ENCODE results near the gene RPL13A. TPM values are rescaled to one million over a fixed set of nuclear protein-coding genes. Genes with fewer than 3 reads are reported as not detected.

RPL13A gene
- polyA plus RNA-seq, 1 of the 3 experiments (the other 2 are of a cell fraction) = 2,748 TPM

- ChIA-PET POLR2A (no interaction called here), CTCF (interaction anchor here (0.9 to 1.8 kb wide), 3 partner anchors 10 to 31 kb away, joined by 4 to 11 read pairs (median 4); no protein-coding TSS in a partner anchor)
- no peak for TF ChIP-seq TEAD4 (IDR thresholded peaks at IDR 0.05; ENCODE audit: borderline replicate concordance, insufficient read depth)
- TF ChIP-seq RXRA (IDR thresholded peaks at IDR 0.05; ENCODE audit: borderline replicate concordance, low read depth) = no peak
- TF ChIP-seq FOSL2 (IDR thresholded peaks at IDR 0.05; ENCODE audit: borderline replicate concordance, low read depth) = no peak
- TF ChIP-seq RAD21 (IDR thresholded peaks at IDR 0.05; ENCODE audit: low read length) = no peak
- TF ChIP-seq GABPA (IDR thresholded peaks at IDR 0.05; ENCODE audit: low read depth) = no peak
- TF ChIP-seq MAX (IDR thresholded peaks at IDR 0.05; ENCODE audit: low read depth) = no peak
- no peak for TF ChIP-seq PBX3 (IDR thresholded peaks at IDR 0.05)
- TF ChIP-seq USF1 (IDR thresholded peaks at IDR 0.05; ENCODE audit: borderline replicate concordance, low read depth) = no peak
- TF ChIP-seq IRF3 (IDR thresholded peaks at IDR 0.05; ENCODE audit: low read depth, low read length) = no peak
- TF ChIP-seq GATA2 (CRISPR knock-in tag; IDR thresholded peaks at IDR 0.05) = no peak
- no peak for TF ChIP-seq JUND (IDR thresholded peaks at IDR 0.05)
- TF ChIP-seq ELF1 (IDR thresholded peaks at IDR 0.05) = no peak
- TF ChIP-seq SMC3 (IDR thresholded peaks at IDR 0.05; ENCODE audit: low read depth, low read length) = no peak
- no peak for TF ChIP-seq REST (IDR thresholded peaks at IDR 0.05; ENCODE audit: low read depth, low read length)
- Histone ChIP-seq H3K27me3 (ENCODE audit: insufficient read depth) (no peaks in the 10 kb centered on the region), H3K36me3 (replicated peaks in 1 of 2; ENCODE audit: control insufficient read depth in 1 of 2, insufficient read depth in 2 of 2, low read length in 1 of 2) (no peaks in the 10 kb centered on the region), H2AFZ (ENCODE audit: low read depth) (no peak overlapping the region), H3F3A (replicated peaks; ENCODE audit: insufficient read depth) (no peaks in the 10 kb centered on the region), H3K27ac (ENCODE audit: low read depth in 2 of 2, low read length in 1 of 2) (no peak overlapping the region), H3K9me2 (no peaks in the 10 kb centered on the region), H3K79me2 (ENCODE audit: insufficient read depth) (no peaks in the 10 kb centered on the region), H3K4me2 (no peak overlapping the region), H3K9me3 (no peaks in the 10 kb centered on the region), H3K4me1 (ENCODE audit: control insufficient read depth in 1 of 2, insufficient read depth in 2 of 2, low read depth in 1 of 2, low read length in 1 of 2) (peaks cover 0 to 9% of the 10 kb centered on the region in 2 experiments; a peak in 1 of 4 replicates), H4K20me1 (ENCODE audit: insufficient read depth) (no peaks in the 10 kb centered on the region), H3K4me3 (ENCODE audit: low read depth in 2 of 2, low read length in 1 of 2) (no peak overlapping the region), H3K9ac (no peak overlapping the region)
- DNase-seq = no peak
- WGBS (ENCODE audit: low lambda C conversion rate) = 77% methylated on average over 4 of the region's 4 CpGs
Observed at GRCh38 chr19:49515767-49516166, 28.4 kb downstream of the RPL13A start.

All from SK-N-SH (cell line).